Measurements from ENCODE around the gene LEF1. TPM values are rescaled to one million over a fixed set of nuclear protein-coding genes. Genes with fewer than 3 reads are reported as not detected.

The LEF1 gene
- total and polyA plus RNA-seq, 9 of the 15 experiments (the other 6 are each of a cell fraction or from before 2014, with no cell fraction given), result 15.1 to 81.1 (median 29.7) TPM

- no peak for TF ChIP-seq NBN (IDR thresholded peaks at IDR 0.05; ENCODE audit: low read depth)
- TF ChIP-seq RBFOX2 (IDR thresholded peaks at IDR 0.05; ENCODE audit: low read depth, low read length), result peak; percentile 93
- no peak for TF ChIP-seq TOE1 (IDR thresholded peaks at IDR 0.05; ENCODE audit: borderline replicate concordance)
- 0 out of 2 replicates have a peak, but pooled peaks have one; percentile 19 for TF ChIP-seq TOE1 (CRISPR knock-in tag; IDR thresholded peaks at IDR 0.05; ENCODE audit: borderline replicate concordance, low read depth)
- TF ChIP-seq ATF4 (CRISPR knock-in tag; IDR thresholded peaks at IDR 0.05), result 0 out of 2 replicates have a peak, but pooled peaks have one; percentile 28
- peak; percentile 66 for TF ChIP-seq RBBP5 (IDR thresholded peaks at IDR 0.05; ENCODE audit: borderline replicate concordance, insufficient read depth, low read length, poor library complexity, severe bottlenecking)
- peak; percentile 57; the same call in 1 of the 2 replicates for TF ChIP-seq PML (IDR thresholded peaks at IDR 0.05; ENCODE audit: low read length)
- TF ChIP-seq LEF1 (IDR thresholded peaks at IDR 0.05), result peak; percentile 95
- TF ChIP-seq CREB1 (IDR thresholded peaks at IDR 0.05), result 0 out of 2 replicates have a peak, but pooled peaks have one; percentile 29
- TF ChIP-seq CREB1 (CRISPR knock-in tag; IDR thresholded peaks at IDR 0.05), result no peak
- TF ChIP-seq RBM22 (IDR thresholded peaks at IDR 0.05; ENCODE audit: low read depth, low read length, poor library complexity, severe bottlenecking), result no peak
- 0 out of 4 replicates have a peak, but pooled peaks of 1 of the 2 experiments have one; percentile 50 for TF ChIP-seq KDM4B (IDR thresholded peaks at IDR 0.05; ENCODE audit: borderline replicate concordance in 2 of 2, low read depth in 1 of 2)
- TF ChIP-seq TCF7 (IDR thresholded peaks at IDR 0.05; ENCODE audit: borderline replicate concordance), result peak; percentile 98
- TF ChIP-seq NFATC3 (IDR thresholded peaks at IDR 0.05), result no peak
- peak; percentile 54 for TF ChIP-seq PCBP1 (IDR thresholded peaks at IDR 0.05; ENCODE audit: low read depth, low read length, poor library complexity, severe bottlenecking)
- TF ChIP-seq SAP30 (IDR thresholded peaks at IDR 0.05; ENCODE audit: borderline replicate concordance, insufficient read depth, low read depth, low read length, poor library complexity, severe bottlenecking), result peak; percentile 24
- TF ChIP-seq EP400 (IDR thresholded peaks at IDR 0.05), result peak; percentile 65; the same call in 1 of the 2 replicates
- TF ChIP-seq PHF8 (IDR thresholded peaks at IDR 0.05; ENCODE audit: borderline replicate concordance, low read length), result peak; percentile 70; the same call in 1 of the 2 replicates
- TF ChIP-seq SMAD1 (IDR thresholded peaks at IDR 0.05; ENCODE audit: low read depth, low read length, partially characterized antibody), result peak; percentile 43
- peak; percentile 73; the same call in 1 of the 2 replicates for TF ChIP-seq CTBP1 (IDR thresholded peaks at IDR 0.05; ENCODE audit: borderline replicate concordance)
- TF ChIP-seq SRF (CRISPR knock-in tag; IDR thresholded peaks at IDR 0.05), result peak; percentile 66 to 94; a peak in 2 of 4 replicates
- peak in 1 of 2 experiments; percentile 79; a peak in 2 of 4 replicates for TF ChIP-seq MAZ (CRISPR knock-in tag; conservative IDR thresholded peaks at IDR 0.05 in 1 of 2, IDR thresholded peaks at IDR 0.05 in 1 of 2)
- peak; percentile 80 for TF ChIP-seq TAF1 (IDR thresholded peaks at IDR 0.05; ENCODE audit: control insufficient read depth, extremely low read depth, insufficient read depth, low read length, severe bottlenecking)
- TF ChIP-seq POLR2G (IDR thresholded peaks at IDR 0.05; ENCODE audit: low read depth, low read length), result peak; percentile 91
- TF ChIP-seq GABPA (tag; conservative IDR thresholded peaks at IDR 0.05; ENCODE audit: low read depth), result peak; percentile 80
Observed at GRCh38 chr4:108172753-108173598, 4.2 kb upstream of the LEF1 start (continued).

Measured in K562 (cell line).